T-helper 2 cell treated with Interferon-gamma antibody and Interleukin-4, amounts not matched to agents 5 μg/mL and 100 μg/mL, for 36 hours (primary cell): ENCODE measurements around the gene QKI.

Experiments used
- DNase-seq: peaks from one replicate; pipeline ENCODE4 v3.0.0; 2021; ENCODE audit warnings: low spot score
- H3K27ac Mint-ChIP-seq: one replicate; pipeline ENCODE4 v1.8.0; 2021; ENCODE audit warnings: mild to moderate bottlenecking, mixed read lengths
- H3K27me3 Mint-ChIP-seq: one replicate; pipeline ENCODE4 v1.8.0; 2021; ENCODE audit warnings: low read depth, mixed read lengths
- H3K36me3 Mint-ChIP-seq: one replicate; pipeline ENCODE4 v1.8.0; 2021; ENCODE audit warnings: low read depth, mixed read lengths
- H3K4me1 Mint-ChIP-seq: one replicate; pipeline ENCODE4 v1.8.0; 2021; ENCODE audit warnings: low read depth, mixed read lengths
- H3K4me3 Mint-ChIP-seq: one replicate; pipeline ENCODE4 v1.8.0; 2022; ENCODE audit warnings: mild to moderate bottlenecking, moderate library complexity, mixed read lengths
- H3K9me3 Mint-ChIP-seq: one replicate; pipeline ENCODE4 v1.8.0; 2021; ENCODE audit warnings: mixed read lengths

Gene QKI

GRCh38 chr6:163414117-163414945 lies at the start of gene QKI:
Gene QKI (plus strand): TSS chr6:163414718. CDS start chr6:163415194, 476 bp downstream.
- DNase-seq = peak; percentile 77
- H3K4me1 Mint-ChIP-seq = peaks cover 28% of the 10 kb centered on the region
- H3K27ac Mint-ChIP-seq = peak within 1 kb of the TSS; percentile 94
- H3K9me3 Mint-ChIP-seq = no peaks in the 10 kb centered on the region
- H3K36me3 Mint-ChIP-seq = peaks cover 4% of the 10 kb centered on the region
- peaks cover 12% of the 10 kb centered on the region for H3K27me3 Mint-ChIP-seq
- peak within 1 kb of the TSS; percentile 84 for H3K4me3 Mint-ChIP-seq

DNA sequence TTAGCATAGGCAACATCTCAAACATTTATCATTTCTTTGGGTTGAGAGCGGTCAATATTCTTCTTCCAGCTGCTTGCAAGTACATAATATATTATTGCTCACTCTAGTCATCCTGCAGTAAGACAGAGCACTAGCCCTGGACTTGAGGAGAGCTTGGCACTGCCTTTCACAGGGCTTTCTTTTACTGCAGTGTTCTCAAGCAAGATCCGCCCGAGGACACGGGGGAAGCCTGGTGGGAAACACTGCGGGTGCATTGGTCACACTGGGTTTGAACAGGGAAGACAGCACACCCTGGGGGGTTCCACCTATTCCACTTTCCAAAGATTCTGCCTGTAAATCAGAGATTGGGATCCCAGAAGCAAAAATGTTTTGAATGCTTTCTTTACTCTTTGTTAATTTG lies 48.2 kb upstream of the QKI start:
- DNase-seq = no peak
- H3K9me3 Mint-ChIP-seq = no peaks in the 10 kb centered on the region
- H3K36me3 Mint-ChIP-seq = no peaks in the 10 kb centered on the region
- H3K27me3 Mint-ChIP-seq = peaks cover 4% of the 10 kb centered on the region
- no peak overlapping the region for H3K4me3 Mint-ChIP-seq
- H3K4me1 Mint-ChIP-seq = no peaks in the 10 kb centered on the region
- H3K27ac Mint-ChIP-seq = no peak overlapping the region

GRCh38 chr6:163367497-163368183 lies 46.9 kb upstream of the QKI start:
- no peak for DNase-seq
- no peak overlapping the region for H3K27ac Mint-ChIP-seq
- H3K36me3 Mint-ChIP-seq = no peaks in the 10 kb centered on the region
- no peaks in the 10 kb centered on the region for H3K9me3 Mint-ChIP-seq
- no peak overlapping the region for H3K4me3 Mint-ChIP-seq
- no peaks in the 10 kb centered on the region for H3K4me1 Mint-ChIP-seq
- H3K27me3 Mint-ChIP-seq = peaks cover 4% of the 10 kb centered on the region

GRCh38 chr6:163369141-163369540 lies 45.4 kb upstream of the QKI start:
- no peak for DNase-seq
- peaks cover 4% of the 10 kb centered on the region for H3K27me3 Mint-ChIP-seq
- H3K4me1 Mint-ChIP-seq = no peaks in the 10 kb centered on the region
- no peaks in the 10 kb centered on the region for H3K36me3 Mint-ChIP-seq
- no peaks in the 10 kb centered on the region for H3K9me3 Mint-ChIP-seq
- no peak overlapping the region for H3K27ac Mint-ChIP-seq
- H3K4me3 Mint-ChIP-seq = no peak overlapping the region

DNA sequence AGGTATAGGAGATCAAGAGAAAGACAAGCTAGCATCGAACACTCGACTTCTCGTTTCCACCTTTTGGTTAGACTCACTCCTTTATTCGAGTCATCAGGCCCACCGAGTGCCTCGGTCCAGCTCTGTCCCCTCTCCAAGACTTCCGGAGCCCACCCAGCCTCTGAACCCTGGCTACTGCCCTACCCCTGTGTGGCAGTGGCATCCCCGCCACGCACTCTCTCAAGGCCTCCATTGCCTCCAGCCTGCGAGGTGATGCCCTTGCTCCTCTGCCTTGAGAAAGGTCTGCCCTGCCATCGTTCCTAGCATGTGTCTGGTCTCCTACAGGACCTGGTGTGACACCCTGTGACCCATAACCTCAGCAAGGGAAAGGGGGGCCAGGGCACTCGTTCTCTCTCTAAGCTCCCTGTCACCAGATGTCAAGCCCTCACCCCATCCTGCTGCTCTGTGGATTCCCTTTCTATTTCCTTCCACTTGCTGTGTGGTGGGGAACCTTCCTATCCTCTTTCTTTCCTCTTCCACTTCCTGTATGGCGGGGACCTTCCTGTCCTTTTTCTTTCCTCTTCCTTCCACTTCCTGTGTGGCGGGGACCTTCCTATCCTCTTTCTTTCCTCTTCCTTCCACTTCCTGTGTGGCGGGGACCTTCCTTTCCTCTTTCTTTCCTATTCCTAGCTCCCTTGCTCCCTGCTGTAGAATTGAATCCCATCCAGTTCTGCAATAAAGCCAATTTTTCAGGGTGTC lies 44.7 kb upstream of the QKI start:
- no peak for DNase-seq
- Mint-ChIP-seq H3K36me3 (no peaks in the 10 kb centered on the region), H3K27me3 (peaks cover 4% of the 10 kb centered on the region), H3K4me1 (no peaks in the 10 kb centered on the region), H3K27ac (no peak overlapping the region), H3K9me3 (no peaks in the 10 kb centered on the region), H3K4me3 (no peak overlapping the region)

DNA sequence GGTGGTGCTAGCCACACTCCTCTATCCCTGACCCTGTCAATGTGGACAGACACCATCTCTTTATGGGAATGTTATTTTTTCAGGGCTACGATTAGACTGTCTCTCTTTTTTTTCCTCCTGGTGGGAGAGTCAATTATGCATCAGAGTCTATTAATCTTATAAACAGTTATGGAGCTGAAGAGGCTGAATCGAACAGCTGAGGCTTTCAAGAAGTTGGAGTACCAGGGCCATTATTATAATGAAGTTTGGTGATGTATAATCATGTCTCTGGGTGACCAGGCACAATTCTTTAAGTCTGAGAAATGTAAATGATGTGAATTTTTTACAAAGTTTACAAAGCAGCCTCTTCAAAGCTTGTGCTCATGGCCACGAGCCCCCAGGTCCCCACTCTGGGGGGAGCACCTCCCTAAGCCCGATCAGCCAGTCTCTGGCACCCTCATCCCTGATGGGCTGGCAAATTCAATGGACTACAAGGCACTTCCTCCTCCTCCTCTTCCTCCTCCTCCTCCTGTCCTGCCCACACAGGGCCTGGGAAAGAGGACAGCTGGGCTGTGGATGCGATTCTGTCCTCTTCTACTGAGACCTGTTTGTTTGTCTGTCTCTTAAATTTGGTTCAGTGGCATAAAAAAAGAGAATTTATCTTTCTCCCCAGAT lies 43.9 kb upstream of the QKI start:
- H3K36me3 Mint-ChIP-seq = no peaks in the 10 kb centered on the region
- no peak overlapping the region for H3K27ac Mint-ChIP-seq
- peaks cover 4% of the 10 kb centered on the region for H3K27me3 Mint-ChIP-seq

DNA sequence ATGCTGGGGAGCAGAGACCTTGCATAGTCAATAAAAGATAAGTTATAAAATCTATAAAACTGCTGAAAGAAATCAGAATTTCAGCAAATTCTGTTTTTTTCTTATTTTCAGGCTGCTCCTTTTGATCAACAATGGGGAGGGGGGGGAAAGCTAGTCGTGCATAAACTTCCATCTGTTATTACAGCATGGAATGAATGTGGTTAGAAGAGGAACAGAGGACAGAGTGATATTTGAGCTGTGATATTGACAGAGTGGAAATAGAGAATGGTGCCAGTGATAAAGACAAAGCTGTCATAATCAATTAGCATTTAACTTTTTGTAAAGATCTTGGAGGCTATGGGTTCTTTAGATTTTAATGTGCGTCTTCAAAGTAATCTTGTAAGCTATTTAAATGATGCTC lies 43.4 kb upstream of the QKI start:
- Mint-ChIP-seq H3K27me3 (peaks cover 4% of the 10 kb centered on the region), H3K36me3 (no peaks in the 10 kb centered on the region), H3K27ac (no peak overlapping the region), H3K4me3 (no peak overlapping the region), H3K9me3 (no peaks in the 10 kb centered on the region), H3K4me1 (no peaks in the 10 kb centered on the region)
- no peak for DNase-seq

More for the DNA sequence above, 43.9 kb upstream of the QKI start:
- H3K4me3 Mint-ChIP-seq = no peak overlapping the region
- DNase-seq = no peak
- no peaks in the 10 kb centered on the region for H3K4me1 Mint-ChIP-seq
- no peaks in the 10 kb centered on the region for H3K9me3 Mint-ChIP-seq

- DNase-seq = no peak
These were observed 41.3 kb upstream of the QKI start for GRCh38 chr6:163373240-163373639.

GRCh38 chr6:163375361-163375760 lies 39.2 kb upstream of the QKI start:
- Mint-ChIP-seq H3K36me3 (no peaks in the 10 kb centered on the region), H3K27me3 (peaks cover under 1% of the 10 kb centered on the region), H3K9me3 (no peaks in the 10 kb centered on the region), H3K4me3 (no peak overlapping the region), H3K27ac (no peak overlapping the region), H3K4me1 (no peaks in the 10 kb centered on the region)
- no peak for DNase-seq

More at GRCh38 chr6:163373240-163373639, 41.3 kb upstream of the QKI start:
- Mint-ChIP-seq H3K27ac (no peak overlapping the region), H3K4me3 (no peak overlapping the region), H3K36me3 (no peaks in the 10 kb centered on the region), H3K27me3 (peaks cover 4% of the 10 kb centered on the region), H3K9me3 (no peaks in the 10 kb centered on the region), H3K4me1 (no peaks in the 10 kb centered on the region)

- no peak overlapping the region for H3K4me3 Mint-ChIP-seq
- no peaks in the 10 kb centered on the region for H3K36me3 Mint-ChIP-seq
- no peak for DNase-seq
- H3K27me3 Mint-ChIP-seq = no peaks in the 10 kb centered on the region
- no peaks in the 10 kb centered on the region for H3K9me3 Mint-ChIP-seq
- no peak overlapping the region for H3K27ac Mint-ChIP-seq
- no peaks in the 10 kb centered on the region for H3K4me1 Mint-ChIP-seq
These were observed 38.3 kb upstream of the QKI start for GRCh38 chr6:163376187-163376586.

DNA sequence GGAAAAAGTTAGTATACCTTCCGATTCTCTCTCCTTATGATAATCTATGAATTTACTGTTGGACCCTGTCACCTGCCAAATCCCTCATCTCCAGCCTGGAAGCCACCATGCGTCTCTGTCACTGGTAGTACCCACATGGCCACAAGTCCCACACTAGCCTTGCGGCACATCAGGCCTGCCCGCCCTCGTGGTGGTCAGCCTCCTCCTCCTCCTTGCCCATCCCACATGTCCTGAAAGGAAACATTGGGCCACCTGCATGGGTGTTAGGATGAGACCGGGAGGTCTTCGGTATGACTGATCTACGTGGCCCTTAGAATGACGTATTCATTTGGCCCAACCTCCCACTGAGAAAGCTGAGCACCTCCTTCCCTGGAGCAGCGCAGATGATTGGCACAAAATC lies 37.0 kb upstream of the QKI start:
- Mint-ChIP-seq H3K4me3 (no peak overlapping the region), H3K9me3 (no peaks in the 10 kb centered on the region), H3K36me3 (no peaks in the 10 kb centered on the region), H3K27ac (no peak overlapping the region), H3K4me1 (no peaks in the 10 kb centered on the region), H3K27me3 (no peaks in the 10 kb centered on the region)
- DNase-seq = no peak

- H3K36me3 Mint-ChIP-seq = no peaks in the 10 kb centered on the region
These were observed 34.3 kb upstream of the QKI start for GRCh38 chr6:163380216-163380615.

DNA sequence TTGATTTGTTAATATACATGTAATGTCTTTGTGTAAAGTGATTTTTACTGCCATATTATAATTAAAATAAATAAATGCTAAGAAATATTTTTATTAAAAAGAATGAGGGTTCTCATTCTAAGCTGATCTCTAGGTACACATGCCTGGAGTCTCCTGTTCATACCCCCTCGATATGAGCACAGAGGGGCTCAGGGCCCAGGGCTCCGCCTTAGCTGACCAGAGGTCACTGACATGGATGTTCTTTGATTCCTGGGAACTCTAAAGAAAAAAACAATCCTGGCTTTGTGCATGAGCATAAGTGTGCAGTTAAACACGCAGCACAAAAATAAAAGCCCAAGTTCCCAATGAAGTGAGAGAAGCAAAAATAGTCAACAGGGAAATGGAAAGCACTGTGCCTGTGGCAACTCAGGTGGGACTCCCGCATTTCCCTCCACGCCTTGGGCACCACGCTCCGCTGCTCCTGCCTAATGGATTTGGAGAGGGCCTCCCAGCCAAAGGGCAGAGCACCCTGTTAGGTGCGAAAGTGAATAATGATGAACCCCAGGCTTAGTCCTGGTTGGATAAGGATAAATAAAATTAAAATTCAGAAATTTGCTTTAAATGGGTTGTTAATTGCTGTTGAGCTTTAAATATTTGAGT lies 33.3 kb upstream of the QKI start:
- DNase-seq = no peak
- H3K4me1 Mint-ChIP-seq = no peaks in the 10 kb centered on the region
- no peak overlapping the region for H3K4me3 Mint-ChIP-seq
- H3K27me3 Mint-ChIP-seq = no peaks in the 10 kb centered on the region
- no peaks in the 10 kb centered on the region for H3K36me3 Mint-ChIP-seq
- H3K9me3 Mint-ChIP-seq = no peaks in the 10 kb centered on the region
- H3K27ac Mint-ChIP-seq = no peak overlapping the region

More at GRCh38 chr6:163380216-163380615, 34.3 kb upstream of the QKI start:
- DNase-seq = no peak
- Mint-ChIP-seq H3K9me3 (no peaks in the 10 kb centered on the region), H3K27me3 (no peaks in the 10 kb centered on the region), H3K4me1 (no peaks in the 10 kb centered on the region), H3K4me3 (no peak overlapping the region), H3K27ac (no peak overlapping the region)
